GDM1 (cell line): ENCODE results near the gene MYOD1.

ENCODE experiments used
- DNase-seq: peaks from one replicate; lab custom pipeline; 2025; lab: John Stamatoyannopoulos, UW

Gene MYOD1

DNA sequence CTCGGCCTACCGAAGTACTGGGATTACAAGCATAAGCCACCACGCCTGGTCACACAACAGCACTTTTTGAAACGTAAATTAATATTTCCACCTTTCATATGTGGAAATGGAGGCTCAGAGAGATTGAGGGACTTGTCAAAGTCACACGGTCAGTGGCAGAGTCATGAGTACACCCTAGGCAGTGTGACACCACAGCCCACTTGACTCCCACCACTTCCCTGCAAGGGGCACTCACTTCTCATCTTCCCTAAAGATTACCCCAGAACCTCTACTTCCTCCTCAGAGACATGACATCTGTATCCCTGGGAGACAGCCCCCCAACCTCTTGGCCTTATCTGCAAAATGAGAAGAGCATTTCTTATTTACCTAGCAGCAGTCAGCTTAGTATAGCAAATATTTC is 16.5 kb upstream of the MYOD1 start:
- DNase-seq, result no peak

DNA sequence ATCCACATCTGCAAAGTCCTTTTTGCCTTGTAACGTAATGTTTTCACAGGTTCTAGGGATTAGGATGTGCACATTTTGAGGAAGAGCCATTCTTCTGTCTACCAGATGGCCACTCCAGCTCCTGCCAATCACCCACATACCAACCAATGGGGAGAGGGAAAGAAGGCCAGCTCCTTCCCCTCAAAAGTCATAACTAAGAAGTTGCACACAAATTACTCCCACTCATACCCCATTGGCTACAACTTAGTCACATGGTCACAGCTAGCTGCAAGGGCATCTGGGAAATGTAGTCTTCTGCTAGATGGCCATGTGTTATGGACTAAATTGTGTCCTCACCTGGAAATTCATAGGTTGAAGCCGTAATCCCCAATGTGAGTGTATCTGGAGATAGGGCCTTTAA is 15.4 kb upstream of the MYOD1 start:
- DNase-seq, result no peak

DNA sequence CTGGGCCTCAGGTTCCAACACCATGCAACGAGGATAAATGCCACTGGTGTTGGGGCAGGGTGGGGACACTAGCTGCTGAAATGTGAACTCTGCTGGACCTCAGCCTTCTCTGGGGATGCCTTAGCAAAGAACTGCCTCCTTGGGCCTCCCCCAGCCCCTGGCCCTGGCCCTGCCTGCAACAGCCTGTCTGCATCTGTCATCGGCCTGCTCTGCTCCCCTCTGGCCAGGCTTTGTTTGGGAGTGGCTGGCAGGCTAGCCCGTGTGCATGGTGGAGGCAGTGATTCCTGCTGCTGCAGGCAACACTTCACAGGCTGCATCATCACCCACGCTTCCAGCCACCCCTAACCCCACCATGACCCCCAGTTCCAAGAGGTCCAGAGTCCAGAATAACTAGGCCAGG is 11.5 kb upstream of the MYOD1 start:
- no peak for DNase-seq

DNA sequence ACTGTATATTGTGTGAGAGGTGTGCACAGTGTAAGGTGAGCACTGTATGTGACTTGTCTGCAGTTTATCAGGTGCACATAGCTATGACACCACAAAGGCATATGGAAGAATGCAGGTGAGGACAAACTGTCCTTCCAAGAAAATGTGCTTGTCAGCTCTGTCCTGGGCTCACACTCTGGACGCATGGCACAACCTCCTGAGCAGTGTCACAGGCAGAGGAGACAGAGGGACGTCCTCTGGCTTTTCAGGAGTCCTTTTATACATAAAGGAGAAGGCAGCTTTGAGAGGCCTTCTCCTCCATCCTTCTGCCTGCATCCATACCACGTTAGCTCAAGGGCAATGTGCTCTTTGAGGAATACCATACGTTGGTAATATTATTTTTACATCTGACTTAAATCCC is 7.5 kb upstream of the MYOD1 start:
- no peak for DNase-seq

DNA sequence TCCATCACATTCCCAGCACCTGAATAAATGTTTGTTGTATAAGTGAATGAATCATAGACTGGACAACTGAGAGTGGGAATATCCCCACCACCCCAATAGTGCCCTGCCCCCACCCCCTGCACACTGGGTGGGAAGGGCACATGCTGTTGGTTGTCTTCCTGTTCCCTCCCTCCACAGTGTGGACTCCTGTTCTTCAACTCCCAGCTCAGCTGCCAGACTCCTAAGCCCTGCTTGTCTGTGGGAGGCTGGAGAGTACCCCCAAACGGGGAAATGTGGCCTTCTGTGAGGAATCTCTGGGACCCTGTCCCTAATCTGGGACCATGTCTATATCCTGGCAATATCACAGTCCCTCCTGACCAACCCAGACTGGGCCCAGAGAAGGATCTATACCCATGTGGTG is 5.5 kb upstream of the MYOD1 start:
- no peak for DNase-seq

DNA sequence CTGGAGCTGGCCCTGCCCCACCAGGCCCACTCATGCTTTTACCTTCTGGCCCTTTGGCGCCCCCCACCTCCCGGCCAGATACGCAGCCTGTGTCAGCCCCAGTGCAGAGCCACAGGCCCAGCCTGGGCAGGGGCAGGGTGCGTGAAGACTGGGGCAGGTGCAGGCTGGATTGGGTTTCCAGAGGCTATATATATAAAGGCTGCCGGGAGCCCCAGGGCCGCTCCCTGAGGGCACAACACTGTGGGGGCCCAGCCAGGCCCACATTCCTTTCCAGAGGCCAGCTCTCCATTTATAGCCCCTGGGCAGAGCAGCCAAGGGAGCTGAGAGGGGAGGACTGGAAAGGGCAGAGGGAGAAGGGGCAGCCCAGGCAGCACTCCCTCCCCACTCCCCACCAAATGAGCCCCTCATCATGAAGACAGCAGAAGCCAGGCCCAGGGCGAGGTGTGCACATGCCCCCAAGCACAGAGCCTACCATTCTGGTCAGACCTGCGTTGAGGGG is 5.0 kb upstream of the MYOD1 start:
- DNase-seq, result no peak

DNA sequence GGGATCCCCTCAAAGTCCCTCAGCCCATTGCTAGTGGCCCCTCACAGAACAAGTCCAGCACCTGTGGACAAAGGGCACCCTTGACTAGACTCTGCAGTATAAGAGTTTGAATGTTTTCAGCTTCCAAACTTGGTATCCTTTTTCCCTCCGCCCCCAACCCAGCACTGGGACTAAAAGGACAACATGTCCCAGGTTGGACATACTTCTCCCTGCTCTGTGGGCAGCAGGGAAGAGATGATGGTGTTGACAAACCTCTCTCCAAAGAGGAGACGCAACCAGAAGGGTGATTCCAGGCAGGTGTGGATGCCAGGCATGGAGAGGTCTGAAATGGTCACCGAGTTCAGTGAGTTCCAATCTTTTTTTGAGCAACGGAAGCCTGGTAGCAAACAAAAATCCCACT is 4.5 kb upstream of the MYOD1 start:
- no peak for DNase-seq

DNA sequence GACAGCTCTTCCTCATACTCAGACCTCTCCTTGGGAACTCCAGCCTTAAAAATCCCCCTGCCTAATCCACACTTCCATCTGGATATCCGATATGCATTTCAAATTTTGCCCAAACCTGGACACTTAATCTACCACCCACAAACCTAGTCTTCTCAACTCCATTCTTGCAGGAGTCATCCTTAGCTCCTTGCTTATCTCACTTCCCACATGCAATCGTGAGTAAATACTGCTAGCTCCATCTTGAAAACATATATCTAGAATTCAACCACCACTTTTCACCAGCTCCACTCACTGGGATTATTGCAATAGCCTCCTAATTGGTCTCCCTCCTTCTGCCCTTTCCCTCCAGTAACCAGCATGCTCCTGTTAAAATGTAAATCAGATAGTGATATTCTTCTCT is 2.6 kb upstream of the MYOD1 start:
- no peak for DNase-seq

DNA sequence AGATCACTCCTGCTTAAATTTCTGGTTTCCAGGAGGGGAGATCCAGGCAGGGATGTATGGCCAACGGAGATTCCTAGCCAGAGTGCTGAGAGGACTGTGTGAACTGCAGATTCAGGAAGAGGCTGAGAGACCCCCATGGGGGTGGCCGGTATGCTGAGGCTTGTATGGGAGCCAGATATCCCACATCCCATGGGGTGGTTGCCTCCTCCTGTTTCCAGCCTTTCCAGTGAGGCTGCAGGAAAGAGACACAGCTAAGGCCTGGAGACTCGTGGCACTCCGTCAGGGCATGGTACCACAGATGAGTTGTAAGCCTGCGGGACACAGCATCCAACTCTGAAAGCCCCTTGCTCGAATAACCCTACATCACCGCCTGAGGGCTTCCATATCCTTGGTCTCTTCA is 1.4 kb upstream of the MYOD1 start:
- DNase-seq, result no peak

DNA sequence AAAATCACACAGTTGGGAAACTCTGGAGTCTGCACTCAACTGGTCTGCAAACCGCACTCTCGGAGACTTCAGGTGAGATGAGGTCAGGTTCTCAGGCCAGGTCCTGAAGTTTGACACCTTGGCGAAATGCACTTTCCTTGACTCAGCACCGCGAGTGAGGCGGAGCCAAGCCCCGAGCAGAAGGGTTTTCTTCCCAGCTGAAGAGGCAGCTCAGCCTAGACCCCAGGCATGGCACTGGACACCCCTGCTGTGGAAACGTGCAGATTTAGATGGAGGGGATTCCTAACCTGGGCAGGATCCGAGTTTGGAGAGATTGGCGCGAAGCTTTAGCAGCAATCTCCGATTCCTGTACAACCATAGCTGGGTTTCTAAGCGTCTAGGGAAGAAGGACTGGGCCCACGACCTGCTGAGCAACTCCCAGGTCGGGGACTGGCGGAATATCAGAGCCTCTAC is 835 bp upstream of the MYOD1 start:
- DNase-seq, result no peak

DNA sequence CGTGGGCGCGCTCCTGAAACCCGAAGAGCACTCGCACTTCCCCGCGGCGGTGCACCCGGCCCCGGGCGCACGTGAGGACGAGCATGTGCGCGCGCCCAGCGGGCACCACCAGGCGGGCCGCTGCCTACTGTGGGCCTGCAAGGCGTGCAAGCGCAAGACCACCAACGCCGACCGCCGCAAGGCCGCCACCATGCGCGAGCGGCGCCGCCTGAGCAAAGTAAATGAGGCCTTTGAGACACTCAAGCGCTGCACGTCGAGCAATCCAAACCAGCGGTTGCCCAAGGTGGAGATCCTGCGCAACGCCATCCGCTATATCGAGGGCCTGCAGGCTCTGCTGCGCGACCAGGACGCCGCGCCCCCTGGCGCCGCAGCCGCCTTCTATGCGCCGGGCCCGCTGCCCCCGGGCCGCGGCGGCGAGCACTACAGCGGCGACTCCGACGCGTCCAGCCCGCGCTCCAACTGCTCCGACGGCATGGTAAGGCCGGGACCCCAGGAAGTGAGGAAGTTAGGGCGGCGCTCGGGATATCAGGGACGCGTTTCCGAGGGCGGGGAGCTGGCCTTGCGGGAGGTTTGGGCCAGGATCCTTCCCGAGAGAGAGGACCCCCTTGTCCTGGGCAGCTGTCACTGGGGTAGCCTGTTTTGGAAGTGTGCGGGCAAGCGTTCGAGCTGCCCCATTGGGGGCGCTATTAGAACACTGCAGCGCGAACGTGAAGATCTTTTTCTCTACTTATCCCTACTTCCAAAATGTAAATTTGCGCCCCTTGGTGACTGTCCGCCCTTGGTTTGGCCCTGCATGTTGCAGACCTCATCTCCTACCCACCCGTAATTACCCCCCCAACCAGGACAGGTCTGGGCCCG is 796 bp downstream of the MYOD1 start:
- no peak for DNase-seq

DNA sequence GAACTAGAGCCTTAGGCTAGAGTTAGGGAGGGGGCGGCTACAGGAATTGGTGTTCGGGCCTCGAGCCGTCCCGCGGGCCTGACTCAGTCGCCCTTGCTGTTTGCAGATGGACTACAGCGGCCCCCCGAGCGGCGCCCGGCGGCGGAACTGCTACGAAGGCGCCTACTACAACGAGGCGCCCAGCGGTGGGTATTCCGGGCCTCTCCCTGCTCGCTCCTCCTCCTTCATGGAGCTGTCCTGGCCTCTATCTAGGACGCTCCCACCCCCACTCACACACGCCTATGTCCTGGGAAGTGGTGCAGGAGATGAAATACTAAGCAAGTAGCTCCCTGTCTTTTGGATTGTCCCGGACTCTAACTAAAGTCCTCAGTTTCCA is 1.4 kb downstream of the MYOD1 start:
- no peak for DNase-seq

DNA sequence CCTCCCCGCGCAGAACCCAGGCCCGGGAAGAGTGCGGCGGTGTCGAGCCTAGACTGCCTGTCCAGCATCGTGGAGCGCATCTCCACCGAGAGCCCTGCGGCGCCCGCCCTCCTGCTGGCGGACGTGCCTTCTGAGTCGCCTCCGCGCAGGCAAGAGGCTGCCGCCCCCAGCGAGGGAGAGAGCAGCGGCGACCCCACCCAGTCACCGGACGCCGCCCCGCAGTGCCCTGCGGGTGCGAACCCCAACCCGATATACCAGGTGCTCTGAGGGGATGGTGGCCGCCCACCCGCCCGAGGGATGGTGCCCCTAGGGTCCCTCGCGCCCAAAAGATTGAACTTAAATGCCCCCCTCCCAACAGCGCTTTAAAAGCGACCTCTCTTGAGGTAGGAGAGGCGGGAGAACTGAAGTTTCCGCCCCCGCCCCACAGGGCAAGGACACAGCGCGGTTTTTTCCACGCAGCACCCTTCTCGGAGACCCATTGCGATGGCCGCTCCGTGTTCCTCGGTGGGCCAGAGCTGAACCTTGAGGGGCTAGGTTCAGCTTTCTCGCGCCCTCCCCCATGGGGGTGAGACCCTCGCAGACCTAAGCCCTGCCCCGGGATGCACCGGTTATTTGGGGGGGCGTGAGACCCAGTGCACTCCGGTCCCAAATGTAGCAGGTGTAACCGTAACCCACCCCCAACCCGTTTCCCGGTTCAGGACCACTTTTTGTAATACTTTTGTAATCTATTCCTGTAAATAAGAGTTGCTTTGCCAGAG is 2.0 kb downstream of the MYOD1 start:
- DNase-seq, result no peak

DNA sequence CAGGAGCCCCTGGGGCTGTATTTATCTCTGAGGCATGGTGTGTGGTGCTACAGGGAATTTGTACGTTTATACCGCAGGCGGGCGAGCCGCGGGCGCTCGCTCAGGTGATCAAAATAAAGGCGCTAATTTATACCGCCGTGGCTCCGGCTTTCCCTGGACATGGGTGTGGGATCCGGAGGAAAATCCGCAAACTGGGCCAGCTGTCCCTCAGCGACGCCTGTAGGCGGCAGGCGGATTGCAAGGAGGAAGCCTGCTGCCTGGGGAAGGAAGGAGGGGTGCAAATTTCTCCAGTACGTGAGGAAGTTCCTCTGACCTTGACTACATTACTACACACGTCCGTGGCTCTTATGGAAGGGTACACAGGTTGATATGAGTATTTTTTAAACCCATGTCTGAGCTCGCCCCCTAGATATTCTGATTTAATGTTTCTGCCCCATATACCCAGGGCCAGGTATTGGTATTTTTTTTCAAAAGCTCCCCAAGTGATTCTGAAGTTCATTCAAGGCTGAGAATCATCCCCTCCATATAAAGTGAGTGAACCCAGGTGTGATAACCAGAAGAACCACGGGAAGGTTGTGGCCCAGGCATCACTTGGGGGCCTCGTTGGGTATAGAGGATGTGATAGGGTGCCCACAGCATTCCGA is 2.8 kb downstream of the MYOD1 start:
- no peak for DNase-seq

DNA sequence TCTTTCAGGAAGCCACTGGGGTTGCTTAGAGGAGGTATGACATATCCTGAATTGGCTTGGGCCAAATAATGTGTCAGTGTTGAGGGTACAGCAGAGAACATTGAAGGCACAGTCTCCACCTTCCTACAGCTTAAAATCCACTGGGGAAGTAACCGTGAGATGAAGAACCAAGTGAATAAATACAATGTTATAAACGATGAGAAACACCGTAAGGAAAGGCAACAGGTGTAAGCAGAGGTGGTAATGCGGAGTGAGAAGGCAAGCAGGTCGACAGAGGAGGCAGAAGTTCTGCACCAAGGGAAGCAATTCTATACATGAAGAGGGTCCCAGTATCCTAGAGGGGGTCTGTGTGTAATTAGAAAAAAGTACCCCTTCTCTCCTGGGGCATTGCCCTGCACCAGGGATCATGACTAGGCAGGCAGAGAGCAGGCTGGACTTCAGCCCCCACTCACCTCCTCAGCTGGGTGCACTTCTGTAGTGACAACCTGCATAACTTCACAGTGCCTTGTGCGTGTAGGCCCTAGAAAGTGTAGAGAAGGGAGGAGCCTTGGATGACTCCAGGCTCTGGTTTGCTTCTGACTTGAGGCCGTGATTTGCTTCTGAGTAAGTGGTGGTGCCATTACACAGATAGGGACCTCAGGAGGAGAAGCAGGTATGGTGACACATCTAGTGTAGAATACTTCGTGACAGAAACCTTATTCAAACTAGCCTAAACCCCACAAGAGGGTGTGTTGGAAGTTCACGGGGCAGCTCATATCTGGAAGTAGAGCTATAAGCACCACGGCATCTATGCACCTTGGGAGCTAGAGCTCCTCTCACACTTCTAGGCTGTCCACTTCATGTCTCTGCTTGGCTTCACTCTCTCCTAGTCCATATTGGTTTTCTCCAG is 4.9 kb downstream of the MYOD1 start:
- DNase-seq, result no peak

DNA sequence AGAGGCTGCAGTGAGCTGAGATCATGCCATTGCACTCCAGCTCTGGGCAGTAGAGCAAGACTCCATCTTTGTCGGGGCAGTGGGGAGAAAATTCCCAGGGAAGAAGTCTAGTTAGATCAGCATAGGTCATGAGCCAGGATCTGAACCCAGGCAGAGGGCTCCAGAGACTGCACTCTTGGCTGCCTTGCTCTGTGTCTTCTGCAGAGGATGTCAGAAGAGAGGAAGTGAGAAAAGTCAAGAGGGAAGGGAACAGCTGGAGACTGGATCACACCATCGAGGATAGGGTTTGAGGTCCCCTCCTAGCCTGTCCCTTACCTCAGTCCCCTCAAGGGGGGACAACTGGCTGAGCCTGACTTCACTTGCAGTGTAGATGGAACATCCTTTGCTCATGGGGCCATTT is 5.8 kb downstream of the MYOD1 start:
- DNase-seq, result no peak

DNA sequence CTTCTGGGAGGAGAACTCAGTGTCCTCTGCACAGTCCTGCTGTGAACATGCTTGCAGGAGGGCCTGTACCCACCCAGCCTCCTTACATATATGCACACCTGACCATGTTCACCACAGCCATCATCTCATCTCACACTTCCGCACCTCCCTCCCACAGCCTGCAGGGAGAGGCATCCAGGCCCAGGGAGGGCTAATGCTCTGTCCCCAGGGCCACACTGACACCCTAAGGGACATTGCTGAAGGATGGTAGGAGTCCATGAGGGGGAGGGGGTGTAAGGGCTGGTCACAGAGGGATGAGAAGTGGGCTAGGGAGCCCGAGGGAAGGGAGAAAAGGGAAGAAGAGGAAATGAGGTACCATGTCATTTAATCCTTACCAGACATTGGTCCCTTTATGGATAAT is 10.8 kb downstream of the MYOD1 start:
- DNase-seq, result no peak

DNA sequence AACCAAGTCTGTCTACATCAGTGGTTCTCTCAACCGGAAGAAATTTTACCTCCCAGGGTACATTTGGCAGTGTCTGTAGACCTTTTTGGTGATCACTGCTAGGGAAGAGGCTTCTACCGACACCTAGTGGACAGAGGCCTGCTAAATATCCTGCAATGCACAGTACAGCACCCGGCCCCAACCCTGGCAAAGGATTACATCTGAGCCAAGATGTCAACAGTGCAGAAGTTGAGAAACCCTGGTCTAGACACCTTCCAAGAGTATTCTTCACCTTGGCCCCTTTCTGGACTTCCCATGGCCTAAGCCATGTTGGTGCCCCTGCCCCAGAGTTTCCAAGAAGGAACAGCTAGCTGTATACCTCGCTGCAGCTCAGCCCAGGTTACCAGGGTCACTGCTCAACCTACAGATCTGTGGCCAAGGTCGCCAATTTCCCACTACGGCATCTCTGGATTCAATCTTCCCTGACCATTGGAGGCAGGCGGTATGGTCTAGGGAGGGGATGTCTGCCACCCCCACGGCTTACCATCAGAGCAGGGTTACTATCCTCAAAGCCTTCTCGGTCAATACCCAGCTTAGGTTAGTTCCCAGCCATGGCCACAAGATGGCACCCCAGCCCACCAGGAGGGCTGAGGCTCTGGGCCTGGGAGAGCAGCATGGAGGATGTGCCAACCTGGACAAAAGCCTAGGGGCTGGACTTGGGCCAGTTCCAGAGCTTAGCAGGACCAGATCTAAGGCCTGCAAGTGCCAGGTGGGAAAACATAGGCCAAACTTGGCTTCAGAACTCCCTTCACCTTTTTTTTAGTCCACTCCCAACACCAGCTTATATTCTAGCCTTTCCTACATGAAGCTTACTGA is 11.5 kb downstream of the MYOD1 start:
- peak; percentile 23 for DNase-seq

DNA sequence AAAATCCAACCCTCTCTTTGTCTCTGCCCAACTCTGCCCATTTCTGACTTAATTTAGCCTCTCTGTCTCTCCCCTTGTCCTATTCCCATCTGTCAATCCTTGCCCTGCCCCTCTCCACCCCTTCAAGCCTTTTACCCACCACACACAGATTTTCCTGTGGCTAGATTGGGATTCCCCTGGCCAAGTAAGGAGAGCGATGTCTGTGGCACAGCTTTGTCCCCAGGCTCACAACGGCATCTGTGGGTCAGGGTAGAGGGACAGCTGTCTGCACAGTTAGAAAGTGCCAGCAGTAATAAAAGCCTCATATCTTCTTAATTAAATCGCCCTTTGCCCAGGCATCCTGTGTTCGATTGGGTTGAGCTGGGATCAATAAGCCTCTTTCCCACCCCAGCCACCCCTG is 13.9 kb downstream of the MYOD1 start:
- no peak for DNase-seq

DNA sequence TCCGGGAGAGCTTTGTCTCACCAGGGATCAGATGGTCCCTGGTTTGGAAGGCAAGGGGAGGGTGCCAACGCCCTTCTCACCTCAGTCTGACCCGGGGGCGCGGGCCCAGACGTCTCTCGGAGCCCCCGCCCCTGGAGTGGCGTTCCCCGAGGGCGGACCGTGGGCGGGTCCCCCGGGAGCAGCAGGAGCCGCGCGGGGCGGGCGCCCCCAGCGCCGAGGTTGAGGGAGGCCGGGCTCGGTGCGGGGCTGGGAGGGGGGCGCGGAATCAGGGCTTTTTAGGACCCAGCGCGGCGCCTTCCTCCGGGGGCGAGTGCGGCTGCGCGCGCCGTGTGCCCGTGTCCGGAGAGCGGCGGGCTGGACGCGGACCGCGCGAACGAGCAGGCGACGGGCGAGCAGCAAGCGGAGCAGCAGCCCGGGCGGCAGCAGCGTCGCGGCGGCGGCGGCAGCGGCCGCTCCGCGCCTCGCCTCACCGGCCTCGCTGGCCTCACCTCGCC is 15.1 kb downstream of the MYOD1 start, which contains the start of gene KCNC1:
TSS of gene KCNC1 (plus strand) at position 364 of the 494 bp plus-strand sequence. CDS start 1,222 bp downstream, outside the sequence.
- DNase-seq, result no peak
